B cell (primary cell): ENCODE measurements around the gene EYS.

Source experiments
- EZH2 ChIP-seq: IDR thresholded peaks from 2 replicates; pipeline ENCODE4 v1.6.1; 2012; ENCODE audit warnings: borderline replicate concordance, low read depth, mild to moderate bottlenecking, moderate library complexity, low read length; ENCODE audit not compliant: insufficient read depth, poor library complexity, severe bottlenecking
- TF ChIP-seq, protein P1 (sequence below): fragments of 200-600 bp; IDR thresholded peaks from one replicate; pipeline ENCODE4 v1.8.0; 2022; ENCODE audit warnings: antibody characterized with exemption, mild to moderate bottlenecking

- TF ChIP-seq, protein P1, sequence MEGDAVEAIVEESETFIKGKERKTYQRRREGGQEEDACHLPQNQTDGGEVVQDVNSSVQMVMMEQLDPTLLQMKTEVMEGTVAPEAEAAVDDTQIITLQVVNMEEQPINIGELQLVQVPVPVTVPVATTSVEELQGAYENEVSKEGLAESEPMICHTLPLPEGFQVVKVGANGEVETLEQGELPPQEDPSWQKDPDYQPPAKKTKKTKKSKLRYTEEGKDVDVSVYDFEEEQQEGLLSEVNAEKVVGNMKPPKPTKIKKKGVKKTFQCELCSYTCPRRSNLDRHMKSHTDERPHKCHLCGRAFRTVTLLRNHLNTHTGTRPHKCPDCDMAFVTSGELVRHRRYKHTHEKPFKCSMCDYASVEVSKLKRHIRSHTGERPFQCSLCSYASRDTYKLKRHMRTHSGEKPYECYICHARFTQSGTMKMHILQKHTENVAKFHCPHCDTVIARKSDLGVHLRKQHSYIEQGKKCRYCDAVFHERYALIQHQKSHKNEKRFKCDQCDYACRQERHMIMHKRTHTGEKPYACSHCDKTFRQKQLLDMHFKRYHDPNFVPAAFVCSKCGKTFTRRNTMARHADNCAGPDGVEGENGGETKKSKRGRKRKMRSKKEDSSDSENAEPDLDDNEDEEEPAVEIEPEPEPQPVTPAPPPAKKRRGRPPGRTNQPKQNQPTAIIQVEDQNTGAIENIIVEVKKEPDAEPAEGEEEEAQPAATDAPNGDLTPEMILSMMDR, result no peak
- TF ChIP-seq EZH2, result no peak
These were observed 1844.4 kb downstream of the EYS start for GRCh38 chr6:63862486-63863198.
